Measurements from ENCODE around the gene ANK2. TPM values are rescaled to one million over a fixed set of nuclear protein-coding genes. Genes with fewer than 3 reads are reported as not detected.
A peak's percentile ranks its signal among the peaks of the same experiment; 100 is the strongest.

ANK2 gene
- total RNA-seq, 1 donor, result 79.6 TPM

- no peak for DNase-seq (ENCODE audit: insufficient read length, low spot score, missing footprints)
- Histone ChIP-seq H3K79me2 (ENCODE audit: insufficient read depth, low read length) (no peaks in the 10 kb centered on the region), H3K4me3 (ENCODE audit: insufficient read depth, low read length) (no peak overlapping the region), H3K36me3 (ENCODE audit: insufficient read depth, low read length) (no peaks in the 10 kb centered on the region), H3K27ac (ENCODE audit: low read depth, low read length) (no peak overlapping the region), H3K4me1 (ENCODE audit: insufficient read depth, low read length) (no peaks in the 10 kb centered on the region), H3K4me2 (ENCODE audit: insufficient read depth, low read length) (no peak overlapping the region), H2AFZ (ENCODE audit: low read length) (no peak overlapping the region), H3K9me3 (ENCODE audit: low read depth, low read length) (no peaks in the 10 kb centered on the region), H4K20me1 (ENCODE audit: insufficient read depth, low read length) (no peaks in the 10 kb centered on the region), H3K27me3 (ENCODE audit: insufficient read depth, low read length) (peaks cover 4% of the 10 kb centered on the region)
- no peak for TF ChIP-seq CTCF (IDR thresholded peaks at IDR 0.05; ENCODE audit: extremely low read depth, low read depth, low read length)
Measured at GRCh38 chr4:113113151-113113550, 63.7 kb downstream of the ANK2 start.

GRCh38 chr4:113114884-113115283, 65.4 kb downstream of the ANK2 start:
- no peak for DNase-seq (ENCODE audit: insufficient read length, low spot score, missing footprints)
- H2AFZ ChIP-seq (ENCODE audit: low read length), result no peak overlapping the region
- no peak overlapping the region for H3K27ac ChIP-seq (ENCODE audit: low read depth, low read length)
- no peaks in the 10 kb centered on the region for H3K4me1 ChIP-seq (ENCODE audit: insufficient read depth, low read length)
- H3K79me2 ChIP-seq (ENCODE audit: insufficient read depth, low read length), result no peaks in the 10 kb centered on the region
- H3K36me3 ChIP-seq (ENCODE audit: insufficient read depth, low read length), result no peaks in the 10 kb centered on the region
- H3K4me2 ChIP-seq (ENCODE audit: insufficient read depth, low read length), result no peak overlapping the region
- no peaks in the 10 kb centered on the region for H4K20me1 ChIP-seq (ENCODE audit: insufficient read depth, low read length)
- H3K27me3 ChIP-seq (ENCODE audit: insufficient read depth, low read length), result peaks cover 4% of the 10 kb centered on the region
- TF ChIP-seq CTCF (IDR thresholded peaks at IDR 0.05; ENCODE audit: extremely low read depth, low read depth, low read length), result no peak
- H3K4me3 ChIP-seq (ENCODE audit: insufficient read depth, low read length), result no peak overlapping the region
- no peaks in the 10 kb centered on the region for H3K9me3 ChIP-seq (ENCODE audit: low read depth, low read length)

- Histone ChIP-seq H3K79me2 (ENCODE audit: insufficient read depth, low read length) (no peaks in the 10 kb centered on the region), H2AFZ (ENCODE audit: low read length) (peak overlapping the region; percentile 44), H3K4me1 (ENCODE audit: insufficient read depth, low read length) (no peaks in the 10 kb centered on the region), H4K20me1 (ENCODE audit: insufficient read depth, low read length) (no peaks in the 10 kb centered on the region), H3K9me3 (ENCODE audit: low read depth, low read length) (no peaks in the 10 kb centered on the region), H3K27me3 (ENCODE audit: insufficient read depth, low read length) (peaks cover 4% of the 10 kb centered on the region), H3K4me2 (ENCODE audit: insufficient read depth, low read length) (peak overlapping the region; percentile 69), H3K27ac (ENCODE audit: low read depth, low read length) (no peak overlapping the region), H3K36me3 (ENCODE audit: insufficient read depth, low read length) (no peaks in the 10 kb centered on the region), H3K4me3 (ENCODE audit: insufficient read depth, low read length) (peak overlapping the region; percentile 36)
- peak; percentile 31 for DNase-seq (ENCODE audit: insufficient read length, low spot score, missing footprints)
- TF ChIP-seq CTCF (IDR thresholded peaks at IDR 0.05; ENCODE audit: extremely low read depth, low read depth, low read length), result no peak
Measured at GRCh38 chr4:113116414-113117357, 67.2 kb downstream of the ANK2 start.

GRCh38 chr4:113117358-113117702, 67.9 kb downstream of the ANK2 start:
- Histone ChIP-seq H3K4me2 (ENCODE audit: insufficient read depth, low read length) (no peak overlapping the region), H4K20me1 (ENCODE audit: insufficient read depth, low read length) (no peaks in the 10 kb centered on the region), H3K27ac (ENCODE audit: low read depth, low read length) (no peak overlapping the region), H3K4me3 (ENCODE audit: insufficient read depth, low read length) (no peak overlapping the region), H3K9me3 (ENCODE audit: low read depth, low read length) (no peaks in the 10 kb centered on the region), H3K79me2 (ENCODE audit: insufficient read depth, low read length) (no peaks in the 10 kb centered on the region), H3K36me3 (ENCODE audit: insufficient read depth, low read length) (no peaks in the 10 kb centered on the region), H2AFZ (ENCODE audit: low read length) (no peak overlapping the region), H3K27me3 (ENCODE audit: insufficient read depth, low read length) (peaks cover 3% of the 10 kb centered on the region), H3K4me1 (ENCODE audit: insufficient read depth, low read length) (no peaks in the 10 kb centered on the region)
- no peak for DNase-seq (ENCODE audit: insufficient read length, low spot score, missing footprints)
- no peak for TF ChIP-seq CTCF (IDR thresholded peaks at IDR 0.05; ENCODE audit: extremely low read depth, low read depth, low read length)
